ENCODE results near the gene LCORL.

DNA sequence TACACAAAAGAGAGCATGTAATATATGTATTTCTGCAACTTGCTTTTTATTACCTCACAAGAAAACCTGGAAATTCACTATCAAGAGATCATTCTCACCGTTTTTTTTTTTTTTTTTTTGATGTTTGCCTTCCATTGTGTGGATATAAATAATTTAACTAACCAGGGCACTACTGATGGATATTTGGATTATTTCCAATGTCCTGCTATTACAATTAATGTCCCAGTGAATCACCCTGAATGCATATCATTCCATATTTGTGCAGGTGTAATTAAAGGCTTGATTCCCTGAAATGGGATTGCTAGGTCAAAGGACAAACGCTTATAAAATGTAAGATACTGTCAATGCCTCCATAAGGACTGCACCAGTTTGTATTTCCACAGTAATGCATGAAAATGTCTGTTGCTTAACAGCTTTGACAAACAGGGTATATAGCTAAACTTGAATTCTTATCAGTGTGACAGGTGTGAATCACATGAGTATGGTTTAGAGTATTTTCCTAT is 123.0 kb downstream of the LCORL start:
- TF ChIP-seq, protein P1, sequence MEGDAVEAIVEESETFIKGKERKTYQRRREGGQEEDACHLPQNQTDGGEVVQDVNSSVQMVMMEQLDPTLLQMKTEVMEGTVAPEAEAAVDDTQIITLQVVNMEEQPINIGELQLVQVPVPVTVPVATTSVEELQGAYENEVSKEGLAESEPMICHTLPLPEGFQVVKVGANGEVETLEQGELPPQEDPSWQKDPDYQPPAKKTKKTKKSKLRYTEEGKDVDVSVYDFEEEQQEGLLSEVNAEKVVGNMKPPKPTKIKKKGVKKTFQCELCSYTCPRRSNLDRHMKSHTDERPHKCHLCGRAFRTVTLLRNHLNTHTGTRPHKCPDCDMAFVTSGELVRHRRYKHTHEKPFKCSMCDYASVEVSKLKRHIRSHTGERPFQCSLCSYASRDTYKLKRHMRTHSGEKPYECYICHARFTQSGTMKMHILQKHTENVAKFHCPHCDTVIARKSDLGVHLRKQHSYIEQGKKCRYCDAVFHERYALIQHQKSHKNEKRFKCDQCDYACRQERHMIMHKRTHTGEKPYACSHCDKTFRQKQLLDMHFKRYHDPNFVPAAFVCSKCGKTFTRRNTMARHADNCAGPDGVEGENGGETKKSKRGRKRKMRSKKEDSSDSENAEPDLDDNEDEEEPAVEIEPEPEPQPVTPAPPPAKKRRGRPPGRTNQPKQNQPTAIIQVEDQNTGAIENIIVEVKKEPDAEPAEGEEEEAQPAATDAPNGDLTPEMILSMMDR (conservative IDR thresholded peaks at IDR 0.05; ENCODE audit: low read length): no peak
- no peak for TF ChIP-seq EZH2phosphoT487 (IDR thresholded peaks at IDR 0.05; ENCODE audit: borderline replicate concordance)
